ENCODE measurements around the gene TFDP1. TPM values are rescaled to one million over a fixed set of nuclear protein-coding genes. Genes with fewer than 3 reads are reported as not detected.
A peak's percentile ranks its signal among the peaks of the same experiment; 100 is the strongest.

The TFDP1 gene
- total and polyA plus RNA-seq, 8 donors, result 10.3 to 24.7 (median 17.9) TPM

DNA sequence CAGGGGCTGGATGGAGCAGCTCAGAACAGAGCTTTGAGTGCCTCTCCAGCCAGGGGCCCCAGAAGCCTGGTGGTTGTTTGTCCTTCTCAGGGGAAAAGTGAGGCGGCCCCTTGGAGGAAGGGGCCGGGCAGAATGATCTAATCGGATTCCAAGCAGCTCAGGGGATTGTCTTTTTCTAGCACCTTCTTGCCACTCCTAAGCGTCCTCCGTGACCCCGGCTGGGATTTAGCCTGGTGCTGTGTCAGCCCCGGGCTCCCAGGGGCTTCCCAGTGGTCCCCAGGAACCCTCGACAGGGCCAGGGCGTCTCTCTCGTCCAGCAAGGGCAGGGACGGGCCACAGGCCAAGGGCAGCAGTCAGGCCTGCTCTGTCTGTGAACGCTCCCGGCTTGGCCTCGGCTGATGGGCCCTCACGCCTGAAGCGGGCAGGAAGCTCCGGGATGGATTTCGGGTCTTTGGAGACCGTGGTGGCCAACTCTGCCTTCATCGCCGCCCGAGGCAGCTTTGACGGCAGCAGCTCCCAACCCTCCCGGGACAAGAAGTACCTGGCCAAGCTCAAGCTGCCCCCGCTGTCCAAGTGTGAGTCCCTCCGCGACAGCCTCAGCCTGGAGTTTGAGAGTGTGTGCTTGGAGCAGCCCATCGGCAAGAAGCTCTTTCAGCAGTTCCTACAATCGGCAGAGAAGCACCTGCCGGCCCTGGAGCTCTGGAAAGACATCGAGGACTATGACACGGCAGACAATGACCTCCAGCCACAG, 82.6 kb downstream of the TFDP1 start, which contains the start of gene GRK1:
Gene GRK1, plus strand, starts transcription at position 269 of the 751 bp plus-strand sequence. Its CDS starts 168 bp downstream, at position 437.
- WGBS, 2 donors, result 93% methylated on average over 31 to 32 of the region's 32 CpGs
- intact Hi-C loops (cut with DNase I), result no loop called here
- no peak within 1 kb of the TSS for H3K27ac ChIP-seq
- ATAC-seq (no peak), FAIRE-seq (no peak), DNase-seq (peak in 4 of 6 donors; percentile 9 to 69 (median 35))
- no peaks in the 10 kb centered on the region for H3K27me3 ChIP-seq
- no peaks in the 10 kb centered on the region for H3K4me1 ChIP-seq
- no peaks in the 10 kb centered on the region for H3K36me3 ChIP-seq
- TF ChIP-seq, protein P1, sequence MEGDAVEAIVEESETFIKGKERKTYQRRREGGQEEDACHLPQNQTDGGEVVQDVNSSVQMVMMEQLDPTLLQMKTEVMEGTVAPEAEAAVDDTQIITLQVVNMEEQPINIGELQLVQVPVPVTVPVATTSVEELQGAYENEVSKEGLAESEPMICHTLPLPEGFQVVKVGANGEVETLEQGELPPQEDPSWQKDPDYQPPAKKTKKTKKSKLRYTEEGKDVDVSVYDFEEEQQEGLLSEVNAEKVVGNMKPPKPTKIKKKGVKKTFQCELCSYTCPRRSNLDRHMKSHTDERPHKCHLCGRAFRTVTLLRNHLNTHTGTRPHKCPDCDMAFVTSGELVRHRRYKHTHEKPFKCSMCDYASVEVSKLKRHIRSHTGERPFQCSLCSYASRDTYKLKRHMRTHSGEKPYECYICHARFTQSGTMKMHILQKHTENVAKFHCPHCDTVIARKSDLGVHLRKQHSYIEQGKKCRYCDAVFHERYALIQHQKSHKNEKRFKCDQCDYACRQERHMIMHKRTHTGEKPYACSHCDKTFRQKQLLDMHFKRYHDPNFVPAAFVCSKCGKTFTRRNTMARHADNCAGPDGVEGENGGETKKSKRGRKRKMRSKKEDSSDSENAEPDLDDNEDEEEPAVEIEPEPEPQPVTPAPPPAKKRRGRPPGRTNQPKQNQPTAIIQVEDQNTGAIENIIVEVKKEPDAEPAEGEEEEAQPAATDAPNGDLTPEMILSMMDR (IDR thresholded peaks at IDR 0.05), result no peak
- no peaks in the 10 kb centered on the region for H3K9me3 ChIP-seq
- no peak within 1 kb of the TSS for H3K4me3 ChIP-seq

DNA sequence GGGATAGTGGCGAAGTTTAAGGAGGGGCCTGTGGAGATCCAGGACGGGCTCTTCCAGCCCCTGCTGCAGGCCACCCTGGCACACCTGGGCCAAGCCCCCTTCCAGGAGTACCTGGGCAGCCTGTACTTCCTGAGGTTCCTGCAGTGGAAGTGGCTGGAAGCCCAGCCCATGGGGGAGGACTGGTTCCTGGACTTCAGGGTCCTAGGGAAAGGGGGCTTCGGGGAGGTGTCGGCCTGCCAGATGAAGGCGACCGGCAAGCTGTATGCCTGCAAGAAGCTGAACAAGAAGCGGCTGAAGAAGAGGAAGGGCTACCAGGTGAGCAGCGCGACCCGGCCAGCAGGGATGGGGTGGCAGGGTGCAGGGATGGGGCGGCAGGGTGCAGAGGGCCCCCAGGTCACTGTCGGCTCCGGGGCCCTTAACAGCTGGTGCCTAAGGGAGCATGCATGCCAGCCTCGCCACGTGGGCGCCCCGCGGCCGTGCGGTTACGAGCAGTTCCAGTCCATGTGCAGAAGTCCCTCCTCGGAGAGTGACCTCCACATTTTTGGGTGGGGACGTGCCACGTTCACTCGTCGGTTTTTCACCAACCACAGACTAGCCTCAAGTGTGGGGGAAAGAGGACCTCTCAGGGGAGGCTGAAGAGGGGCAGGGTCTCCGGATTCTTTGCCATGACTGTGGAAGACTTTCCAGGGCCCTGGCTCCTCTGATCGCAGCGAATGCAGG, 83.4 kb downstream of the TFDP1 start:
- FAIRE-seq (no peak), ATAC-seq (no peak), DNase-seq (peak in 3 of 6 donors; percentile 5 to 35 (median 17))
- no peaks in the 10 kb centered on the region for H3K4me1 ChIP-seq
- H3K36me3 ChIP-seq, result no peaks in the 10 kb centered on the region
- no peak overlapping the region for H3K27ac ChIP-seq
- no peaks in the 10 kb centered on the region for H3K9me3 ChIP-seq
- intact Hi-C loops (cut with DNase I), result no loop called here
- TF ChIP-seq, protein P1 (IDR thresholded peaks at IDR 0.05), result no peak
- no peak overlapping the region for H3K4me3 ChIP-seq
- 91 to 94% methylated on average over 29 of the region's 29 CpGs for WGBS, 2 donors
- H3K27me3 ChIP-seq, result no peaks in the 10 kb centered on the region

DNA sequence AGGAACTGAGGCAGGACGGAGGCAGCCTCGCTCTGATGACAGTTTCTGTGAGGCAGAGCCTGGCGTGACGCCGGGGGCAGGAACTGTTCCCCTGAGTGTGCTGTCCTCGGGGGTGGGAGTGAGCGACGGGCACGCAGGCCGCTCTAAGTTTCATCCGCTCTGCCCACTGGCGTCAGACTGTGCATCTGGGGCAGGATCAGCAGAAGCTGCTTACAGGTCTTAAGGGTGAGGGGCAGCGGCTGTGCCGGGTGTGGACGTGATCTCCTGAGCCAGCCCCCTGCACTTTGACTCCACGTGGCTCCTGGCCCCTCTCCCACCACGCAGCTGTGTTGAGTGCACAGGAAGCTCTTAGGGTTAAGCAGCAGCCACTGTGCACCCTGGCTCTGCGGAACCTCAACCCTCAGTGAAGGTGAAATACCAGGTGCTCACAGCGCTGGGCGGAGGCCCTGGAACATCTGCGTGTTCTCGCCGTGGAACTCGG, 84.0 kb downstream of the TFDP1 start:
- WGBS, 2 donors, result 69 to 70% methylated on average over 24 of the region's 24 CpGs
- ATAC-seq (no peak), FAIRE-seq (no peak), DNase-seq (peak in 3 of 6 donors; percentile 4 to 43 (median 9))
- H3K27me3 ChIP-seq, result no peaks in the 10 kb centered on the region
- H3K36me3 ChIP-seq, result no peaks in the 10 kb centered on the region
- intact Hi-C loops (cut with DNase I), result no loop called here
- TF ChIP-seq, protein P1 (IDR thresholded peaks at IDR 0.05), result no peak
- H3K27ac ChIP-seq, result no peak overlapping the region
- no peaks in the 10 kb centered on the region for H3K9me3 ChIP-seq
- no peaks in the 10 kb centered on the region for H3K4me1 ChIP-seq
- H3K4me3 ChIP-seq, result no peak overlapping the region

DNA sequence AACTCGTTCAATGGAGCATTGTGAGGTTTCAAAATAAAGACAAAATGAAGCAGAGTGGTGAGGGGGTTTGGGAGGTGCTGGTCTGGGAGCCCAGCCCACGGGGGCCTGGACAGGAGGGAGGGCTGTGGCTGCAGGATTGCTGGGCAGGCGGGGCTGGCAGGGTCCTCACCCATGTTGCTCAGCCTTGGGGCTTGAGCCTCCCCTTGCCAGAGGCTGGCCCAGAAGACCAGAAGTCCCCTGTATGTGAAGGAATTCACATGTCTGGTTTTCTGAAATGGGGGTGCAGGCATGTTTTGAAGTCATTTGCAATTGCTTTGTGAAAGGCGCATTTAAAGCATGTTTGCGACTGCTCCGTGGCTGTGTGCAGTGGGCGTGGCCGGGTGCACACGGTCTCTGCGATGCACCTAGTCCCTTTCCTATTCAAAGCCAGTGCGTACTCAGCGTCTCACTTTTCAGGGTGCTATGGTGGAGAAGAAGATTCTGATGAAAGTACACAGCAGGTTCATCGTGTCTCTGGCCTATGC, 84.7 kb downstream of the TFDP1 start:
- peak in 2 of 6 donors; percentile 2 to 8 for DNase-seq
- Histone ChIP-seq H3K9me3 (no peaks in the 10 kb centered on the region), H3K4me1 (no peaks in the 10 kb centered on the region), H3K27ac (no peak overlapping the region), H3K36me3 (no peaks in the 10 kb centered on the region), H3K4me3 (no peak overlapping the region), H3K27me3 (no peaks in the 10 kb centered on the region)
- TF ChIP-seq, protein P1 (IDR thresholded peaks at IDR 0.05), result no peak
- 81 to 85% methylated on average over 13 of the region's 13 CpGs for WGBS, 2 donors
- intact Hi-C loops (cut with DNase I), result no loop called here
- no peak for FAIRE-seq
- ATAC-seq, result no peak
